HepG2 (cell line): ENCODE results near the gene UGT1A8.

Source experiments
- CREB1 ChIP-seq, 2 experiments: fragments of 450-650 bp in 1 of 2; IDR thresholded peaks; 2 replicates each; pipeline ENCODE4 v1.6.1; 2016 to 2017; ENCODE audit warnings: control low read depth in 1 of 2, mild to moderate bottlenecking in 1 of 2, missing compliant biosample characterization in 1 of 2, missing genetic modification characterization in 1 of 2
- ELF4 ChIP-seq: sonication (generic); formaldehyde crosslinking; IDR thresholded peaks from 2 replicates; pipeline ENCODE4 v1.5.0; 2020; ENCODE audit warnings: missing genetic modification reagents, mild to moderate bottlenecking, moderate library complexity, borderline replicate concordance
- HDAC6 ChIP-seq: fragments of 200-600 bp; sonication (generic); IDR thresholded peaks from 2 replicates; pipeline ENCODE4 v1.7.0; 2017; ENCODE audit warnings: mild to moderate bottlenecking, antibody characterized with exemption, low read length, low read depth
- ZNF614 ChIP-seq: IDR thresholded peaks from 2 replicates; pipeline ENCODE4 v1.6.1; 2018; ENCODE audit warnings: missing biosample characterization, missing genetic modification reagents, inconsistent platforms, borderline replicate concordance
- TF ChIP-seq, protein P1 (sequence below): IDR thresholded peaks from 2 replicates; pipeline ENCODE4 v1.6.1; 2012; ENCODE audit warnings: inconsistent platforms
- TF ChIP-seq, protein P2 (sequence below): sonication (generic); formaldehyde crosslinking; IDR thresholded peaks from 2 replicates; pipeline ENCODE4 v1.5.0; 2020; ENCODE audit warnings: mild to moderate bottlenecking, missing genetic modification reagents, moderate library complexity

GRCh38 chr2:233663911-233664310 lies 46.5 kb downstream of the UGT1A8 start:
- TF ChIP-seq ELF4 (CRISPR knock-in tag) (no peak), HDAC6 (no peak), ZNF614 (no peak), CREB1 (IDR thresholded peaks at IDR 0.05) (no peak), CREB1 (CRISPR knock-in tag; IDR thresholded peaks at IDR 0.05) (no peak)
- TF ChIP-seq, protein P1, sequence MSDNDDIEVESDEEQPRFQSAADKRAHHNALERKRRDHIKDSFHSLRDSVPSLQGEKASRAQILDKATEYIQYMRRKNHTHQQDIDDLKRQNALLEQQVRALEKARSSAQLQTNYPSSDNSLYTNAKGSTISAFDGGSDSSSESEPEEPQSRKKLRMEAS: no peak
- TF ChIP-seq, protein P2, sequence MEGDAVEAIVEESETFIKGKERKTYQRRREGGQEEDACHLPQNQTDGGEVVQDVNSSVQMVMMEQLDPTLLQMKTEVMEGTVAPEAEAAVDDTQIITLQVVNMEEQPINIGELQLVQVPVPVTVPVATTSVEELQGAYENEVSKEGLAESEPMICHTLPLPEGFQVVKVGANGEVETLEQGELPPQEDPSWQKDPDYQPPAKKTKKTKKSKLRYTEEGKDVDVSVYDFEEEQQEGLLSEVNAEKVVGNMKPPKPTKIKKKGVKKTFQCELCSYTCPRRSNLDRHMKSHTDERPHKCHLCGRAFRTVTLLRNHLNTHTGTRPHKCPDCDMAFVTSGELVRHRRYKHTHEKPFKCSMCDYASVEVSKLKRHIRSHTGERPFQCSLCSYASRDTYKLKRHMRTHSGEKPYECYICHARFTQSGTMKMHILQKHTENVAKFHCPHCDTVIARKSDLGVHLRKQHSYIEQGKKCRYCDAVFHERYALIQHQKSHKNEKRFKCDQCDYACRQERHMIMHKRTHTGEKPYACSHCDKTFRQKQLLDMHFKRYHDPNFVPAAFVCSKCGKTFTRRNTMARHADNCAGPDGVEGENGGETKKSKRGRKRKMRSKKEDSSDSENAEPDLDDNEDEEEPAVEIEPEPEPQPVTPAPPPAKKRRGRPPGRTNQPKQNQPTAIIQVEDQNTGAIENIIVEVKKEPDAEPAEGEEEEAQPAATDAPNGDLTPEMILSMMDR (CRISPR knock-in tag): no peak
